Gastrocnemius medialis (tissue), 4 donors: Measurements from ENCODE around the gene CTAG1B.
"Not testable (repeated sequence)": the region's sequence is repeated elsewhere in the genome, so short reads cannot be mapped to it uniquely, and the experiment has no call there.

Experiments
- POLR2A ChIP-seq, 2 donors: fragments of 450-650 bp; IDR thresholded peaks; one replicate each; pipeline ENCODE4 v1.6.1; 2017; ENCODE audit warnings: antibody characterized with exemption in 2 of 2, mild to moderate bottlenecking in 2 of 2, moderate library complexity in 2 of 2
- TF ChIP-seq, protein P1 (sequence below), 5 experiments: fragments of 450-650 bp in 3 of 5; fragments of 200-600 bp in 2 of 5; sonication (generic) in 2 of 5; IDR thresholded peaks in 4 of 5; conservative IDR thresholded peaks in 1 of 5; 1 replicate in 4 of 5; 2 replicates in 1 of 5; pipeline ENCODE4 v1.5.1; 2016 to 2019; ENCODE audit warnings: antibody characterized with exemption in 5 of 5, mild to moderate bottlenecking in 3 of 5, moderate library complexity in 3 of 5

- TF ChIP-seq, protein P1, sequence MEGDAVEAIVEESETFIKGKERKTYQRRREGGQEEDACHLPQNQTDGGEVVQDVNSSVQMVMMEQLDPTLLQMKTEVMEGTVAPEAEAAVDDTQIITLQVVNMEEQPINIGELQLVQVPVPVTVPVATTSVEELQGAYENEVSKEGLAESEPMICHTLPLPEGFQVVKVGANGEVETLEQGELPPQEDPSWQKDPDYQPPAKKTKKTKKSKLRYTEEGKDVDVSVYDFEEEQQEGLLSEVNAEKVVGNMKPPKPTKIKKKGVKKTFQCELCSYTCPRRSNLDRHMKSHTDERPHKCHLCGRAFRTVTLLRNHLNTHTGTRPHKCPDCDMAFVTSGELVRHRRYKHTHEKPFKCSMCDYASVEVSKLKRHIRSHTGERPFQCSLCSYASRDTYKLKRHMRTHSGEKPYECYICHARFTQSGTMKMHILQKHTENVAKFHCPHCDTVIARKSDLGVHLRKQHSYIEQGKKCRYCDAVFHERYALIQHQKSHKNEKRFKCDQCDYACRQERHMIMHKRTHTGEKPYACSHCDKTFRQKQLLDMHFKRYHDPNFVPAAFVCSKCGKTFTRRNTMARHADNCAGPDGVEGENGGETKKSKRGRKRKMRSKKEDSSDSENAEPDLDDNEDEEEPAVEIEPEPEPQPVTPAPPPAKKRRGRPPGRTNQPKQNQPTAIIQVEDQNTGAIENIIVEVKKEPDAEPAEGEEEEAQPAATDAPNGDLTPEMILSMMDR (IDR thresholded peaks at IDR 0.05 in 4 of 5, conservative IDR thresholded peaks at IDR 0.05 in 1 of 5), result not testable (repeated sequence)
- not testable (repeated sequence) for TF ChIP-seq POLR2A (IDR thresholded peaks at IDR 0.05)
Measured at GRCh38 chrX:154611146-154611545, 7.9 kb downstream of the CTAG1B start.
